GM18909 (cell line): Measurements from ENCODE around the gene ZNF155.
"Not testable (repeated sequence)": the region's sequence is repeated elsewhere in the genome, so short reads cannot be mapped to it uniquely, and the experiment has no call there.

Experiments
- ATAC-seq: cut with Tn5 transposase; IDR thresholded peaks from one replicate; pipeline ENCODE4 v1.9.1; 2021; ENCODE audit warnings: mild to moderate bottlenecking; ENCODE audit not compliant: unreplicated experiment, poor library complexity

The ZNF155 gene

GRCh38 chr19:43983912-43984686, at the start of gene ZNF155:
Gene ZNF155 (plus strand): TSS chr19:43984188. CDS start chr19:43988544, 4,356 bp downstream.
- ATAC-seq: peak; percentile 81

GRCh38 chr19:43934985-43935708, 48.8 kb upstream of the ZNF155 start, which contains the start of gene ZNF45:
Gene ZNF45 (minus strand): TSS chr19:43935282. CDS start chr19:43922185, 13,097 bp downstream.
- peak; percentile 95 for ATAC-seq

GRCh38 chr19:43936188-43936587, 47.8 kb upstream of the ZNF155 start:
- no peak for ATAC-seq

- ATAC-seq: no peak
These were observed 44.3 kb upstream of the ZNF155 start for GRCh38 chr19:43939557-43940260.

- no peak for ATAC-seq
These were observed 43.3 kb upstream of the ZNF155 start for GRCh38 chr19:43940719-43941118.

- ATAC-seq: no peak
These were observed 42.8 kb upstream of the ZNF155 start for GRCh38 chr19:43941209-43941608.

GRCh38 chr19:43947412-43947811, 36.6 kb upstream of the ZNF155 start:
- ATAC-seq: not testable (repeated sequence)

- ATAC-seq: not testable (repeated sequence)
These were observed 34.2 kb upstream of the ZNF155 start for GRCh38 chr19:43949803-43950202.

- ATAC-seq: peak; percentile 92
These were observed 32.9 kb upstream of the ZNF155 start, which contains the start of gene ZNF221 for GRCh38 chr19:43950834-43951645. Gene ZNF221 (plus strand): TSS chr19:43951228. CDS start chr19:43962727, 11,499 bp downstream.

- no peak for ATAC-seq
These were observed 27.2 kb upstream of the ZNF155 start for GRCh38 chr19:43956827-43957226.

- no peak for ATAC-seq
These were observed 26.1 kb upstream of the ZNF155 start for GRCh38 chr19:43957891-43958290.

- no peak for ATAC-seq
These were observed 23.6 kb upstream of the ZNF155 start for GRCh38 chr19:43960411-43960810.

- ATAC-seq: no peak
These were observed 17.8 kb upstream of the ZNF155 start for GRCh38 chr19:43966079-43966694.

GRCh38 chr19:43976732-43977131, 7.3 kb upstream of the ZNF155 start:
- ATAC-seq: no peak

GRCh38 chr19:43983544-43983911, 460 bp upstream of the ZNF155 start:
- ATAC-seq: peak; percentile 12

- no peak for ATAC-seq
These were observed 656 bp downstream of the ZNF155 start for GRCh38 chr19:43984687-43985000.

- ATAC-seq: no peak
These were observed 13.8 kb downstream of the ZNF155 start for GRCh38 chr19:43997631-43998290.

- ATAC-seq: no peak
These were observed 18.2 kb downstream of the ZNF155 start for GRCh38 chr19:44002212-44002565.
